Testis (tissue), 3 donors: ENCODE results near the gene ARAP1. TPM values are rescaled to one million over a fixed set of nuclear protein-coding genes. Genes with fewer than 3 reads are reported as not detected.

Experiments
- DNase-seq: peaks from one replicate; pipeline ENCODE4 v3.0.0-alpha.2; 2019
- H3K27ac ChIP-seq, 2 donors: fragments of 200-600 bp; sonication (generic); one replicate each; pipeline ENCODE4 v1.5.1; 2019
- H3K27me3 ChIP-seq: fragments of 200-600 bp; sonication (generic); one replicate; pipeline ENCODE4 v1.5.1; 2019
- H3K36me3 ChIP-seq: fragments of 200-600 bp; sonication (generic); one replicate; pipeline ENCODE4 v1.5.1; 2017; ENCODE audit warnings: low read depth; ENCODE audit errors: missing control alignments
- H3K4me1 ChIP-seq: fragments of 200-600 bp; sonication (generic); one replicate; pipeline ENCODE4 v1.5.1; 2019
- H3K4me3 ChIP-seq, 2 donors: fragments of 200-600 bp; sonication (generic); one replicate each; pipeline ENCODE4 v1.5.1; 2017 to 2019
- H3K9me3 ChIP-seq: fragments of 200-600 bp; sonication (generic); one replicate; pipeline ENCODE4 v1.5.1; 2017
- POLR2A ChIP-seq: fragments of 450-650 bp; IDR thresholded peaks from one replicate; pipeline ENCODE4 v1.6.1; 2017; ENCODE audit warnings: antibody characterized with exemption, mild to moderate bottlenecking, moderate library complexity
- WGBS, 2 donors: methylation state at CpG; one replicate each; pipeline ENCODE4 v1.1.5; 2018; 5-methylcytosine and 5-hydroxymethylcytosine counted together
- intact Hi-C: fragments of 100-400 bp; cut with DNase I; formaldehyde crosslinking; loops from one replicate; pipeline ENCODE4 v1.15.1; 2023; ENCODE audit warnings: low total_unique reads
- polyA plus RNA-seq: library from polyadenylated mRNA; stranded (reverse); fragments of 350-450 nt; fragmentation: Illumina TruSeq; extraction: RNeasy Lipid Tissue Mini Kit (QIAGEN cat#74804); gene quantifications from one replicate; pipeline ENCODE4 v1.2.3, GENCODE V29; 2014; ENCODE audit warnings: low read depth, low replicate concordance; ENCODE audit not compliant: insufficient read depth
- total RNA-seq, 2 donors: library from RNA; depleted of rRNA; stranded (reverse); fragments of >200 nt; gene quantifications; one replicate each; pipeline ENCODE4 v1.2.3, GENCODE V29; 2016
- TF ChIP-seq, protein P1 (sequence below), 3 experiments: fragments of 450-650 bp in 2 of 3; fragments of 200-600 bp in 1 of 3; sonication (generic) in 1 of 3; IDR thresholded peaks; one replicate each; pipeline ENCODE4 v1.5.1; 2016 to 2019; ENCODE audit warnings: antibody characterized with exemption in 3 of 3, mild to moderate bottlenecking in 2 of 3, moderate library complexity in 1 of 3

The ARAP1 gene
- total and polyA plus RNA-seq, 3 donors from 2014 or later, result 46.9 to 88.3 (median 65.2) TPM

DNA sequence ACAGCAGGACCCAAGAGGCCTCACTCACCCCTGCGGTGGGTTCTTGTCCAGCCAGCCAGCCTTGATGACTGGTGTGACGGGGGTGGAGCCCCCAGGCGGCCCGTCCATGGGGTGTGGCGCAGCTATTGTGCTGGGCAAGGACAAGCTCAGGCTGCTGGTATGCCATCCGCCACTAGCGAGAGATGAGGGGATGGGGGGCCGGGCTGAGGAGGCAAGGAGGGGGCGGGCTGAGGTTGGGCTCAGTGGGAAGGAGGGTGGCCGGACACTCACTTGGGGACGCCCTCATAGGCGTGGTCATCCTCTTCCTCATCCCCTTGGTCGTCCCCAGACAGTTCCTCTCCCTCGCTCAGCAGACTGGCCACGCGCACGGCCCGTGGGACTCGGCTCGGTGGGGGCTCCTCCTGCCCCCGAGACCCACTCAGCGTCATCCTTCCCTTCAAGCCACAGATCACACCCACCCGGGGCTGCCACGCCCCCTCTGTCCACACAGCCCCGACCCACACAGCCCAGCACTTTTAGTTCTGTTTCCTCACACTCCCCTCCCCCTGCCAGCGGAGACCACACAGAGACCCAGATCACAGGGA, 39.9 kb downstream of the ARAP1 start:
- TF ChIP-seq, protein P1, sequence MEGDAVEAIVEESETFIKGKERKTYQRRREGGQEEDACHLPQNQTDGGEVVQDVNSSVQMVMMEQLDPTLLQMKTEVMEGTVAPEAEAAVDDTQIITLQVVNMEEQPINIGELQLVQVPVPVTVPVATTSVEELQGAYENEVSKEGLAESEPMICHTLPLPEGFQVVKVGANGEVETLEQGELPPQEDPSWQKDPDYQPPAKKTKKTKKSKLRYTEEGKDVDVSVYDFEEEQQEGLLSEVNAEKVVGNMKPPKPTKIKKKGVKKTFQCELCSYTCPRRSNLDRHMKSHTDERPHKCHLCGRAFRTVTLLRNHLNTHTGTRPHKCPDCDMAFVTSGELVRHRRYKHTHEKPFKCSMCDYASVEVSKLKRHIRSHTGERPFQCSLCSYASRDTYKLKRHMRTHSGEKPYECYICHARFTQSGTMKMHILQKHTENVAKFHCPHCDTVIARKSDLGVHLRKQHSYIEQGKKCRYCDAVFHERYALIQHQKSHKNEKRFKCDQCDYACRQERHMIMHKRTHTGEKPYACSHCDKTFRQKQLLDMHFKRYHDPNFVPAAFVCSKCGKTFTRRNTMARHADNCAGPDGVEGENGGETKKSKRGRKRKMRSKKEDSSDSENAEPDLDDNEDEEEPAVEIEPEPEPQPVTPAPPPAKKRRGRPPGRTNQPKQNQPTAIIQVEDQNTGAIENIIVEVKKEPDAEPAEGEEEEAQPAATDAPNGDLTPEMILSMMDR (IDR thresholded peaks at IDR 0.05), result no peak
- no peak for TF ChIP-seq POLR2A
- intact Hi-C loops, result no loop called here
- no peaks in the 10 kb centered on the region for H3K4me1 ChIP-seq
- H3K36me3 ChIP-seq, result no peaks in the 10 kb centered on the region
- no peak overlapping the region for H3K27ac ChIP-seq
- no peaks in the 10 kb centered on the region for H3K27me3 ChIP-seq
- 59 to 65% methylated on average over 16 to 25 of the region's 26 CpGs for WGBS, 2 donors
- H3K4me3 ChIP-seq, result no peak overlapping the region
- DNase-seq, result peak; percentile 34
- no peaks in the 10 kb centered on the region for H3K9me3 ChIP-seq

DNA sequence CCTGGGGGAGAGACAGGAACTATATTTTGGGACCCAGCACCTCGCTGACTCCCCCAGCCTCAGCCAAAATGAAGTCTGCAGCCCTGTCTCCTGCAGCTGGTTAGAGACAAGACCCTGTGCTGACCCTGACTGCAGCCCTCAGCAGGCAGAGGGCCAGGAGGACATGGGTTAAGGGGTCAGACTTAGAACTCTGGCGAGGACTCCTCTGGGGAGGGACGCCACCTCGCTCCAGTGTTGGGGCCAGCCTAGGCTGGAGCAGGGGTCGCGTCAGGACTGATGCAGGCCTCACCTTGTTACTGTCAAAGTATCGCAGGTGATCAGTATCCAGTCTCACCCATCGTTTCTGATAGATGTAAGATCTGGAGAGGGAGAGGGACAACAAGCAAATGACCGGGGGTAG, 41.1 kb downstream of the ARAP1 start:
- no peaks in the 10 kb centered on the region for H3K9me3 ChIP-seq
- TF ChIP-seq POLR2A, result no peak
- TF ChIP-seq, protein P1 (IDR thresholded peaks at IDR 0.05), result no peak
- no peaks in the 10 kb centered on the region for H3K27me3 ChIP-seq
- intact Hi-C loops, result no loop called here
- no peaks in the 10 kb centered on the region for H3K4me1 ChIP-seq
- no peaks in the 10 kb centered on the region for H3K36me3 ChIP-seq
- 82 to 84% methylated on average over 9 of the region's 9 CpGs for WGBS, 2 donors
- H3K27ac ChIP-seq, result no peak overlapping the region
- no peak overlapping the region for H3K4me3 ChIP-seq
- DNase-seq, result no peak

DNA sequence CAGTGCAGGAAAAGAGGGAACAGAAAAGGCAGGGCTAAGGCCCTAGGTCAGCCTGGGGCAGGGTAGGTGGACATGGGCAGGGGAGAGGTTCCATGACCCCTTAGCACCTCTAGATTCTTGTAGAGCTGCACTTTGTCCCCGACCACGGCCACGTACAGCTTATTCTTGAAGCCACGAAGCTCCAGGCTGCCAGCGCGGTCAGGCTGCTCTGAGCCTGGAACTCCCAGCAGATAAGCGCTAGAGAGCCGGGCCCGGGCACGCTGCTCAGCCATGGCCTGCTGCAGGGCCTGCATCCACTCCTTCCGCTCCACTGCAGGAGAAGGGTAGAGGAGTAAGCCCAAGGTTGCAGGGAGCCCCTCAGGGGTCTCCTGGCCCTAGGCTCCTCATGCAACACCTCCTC, 41.9 kb downstream of the ARAP1 start:
- Histone ChIP-seq H3K9me3 (no peaks in the 10 kb centered on the region), H3K4me3 (no peak overlapping the region), H3K27ac (no peak overlapping the region), H3K36me3 (no peaks in the 10 kb centered on the region), H3K27me3 (no peaks in the 10 kb centered on the region), H3K4me1 (no peaks in the 10 kb centered on the region)
- no peak for TF ChIP-seq POLR2A
- TF ChIP-seq, protein P1 (IDR thresholded peaks at IDR 0.05), result no peak
- 92 to 95% methylated on average over 11 of the region's 11 CpGs for WGBS, 2 donors
- intact Hi-C loops, result no loop called here
- DNase-seq, result no peak

DNA sequence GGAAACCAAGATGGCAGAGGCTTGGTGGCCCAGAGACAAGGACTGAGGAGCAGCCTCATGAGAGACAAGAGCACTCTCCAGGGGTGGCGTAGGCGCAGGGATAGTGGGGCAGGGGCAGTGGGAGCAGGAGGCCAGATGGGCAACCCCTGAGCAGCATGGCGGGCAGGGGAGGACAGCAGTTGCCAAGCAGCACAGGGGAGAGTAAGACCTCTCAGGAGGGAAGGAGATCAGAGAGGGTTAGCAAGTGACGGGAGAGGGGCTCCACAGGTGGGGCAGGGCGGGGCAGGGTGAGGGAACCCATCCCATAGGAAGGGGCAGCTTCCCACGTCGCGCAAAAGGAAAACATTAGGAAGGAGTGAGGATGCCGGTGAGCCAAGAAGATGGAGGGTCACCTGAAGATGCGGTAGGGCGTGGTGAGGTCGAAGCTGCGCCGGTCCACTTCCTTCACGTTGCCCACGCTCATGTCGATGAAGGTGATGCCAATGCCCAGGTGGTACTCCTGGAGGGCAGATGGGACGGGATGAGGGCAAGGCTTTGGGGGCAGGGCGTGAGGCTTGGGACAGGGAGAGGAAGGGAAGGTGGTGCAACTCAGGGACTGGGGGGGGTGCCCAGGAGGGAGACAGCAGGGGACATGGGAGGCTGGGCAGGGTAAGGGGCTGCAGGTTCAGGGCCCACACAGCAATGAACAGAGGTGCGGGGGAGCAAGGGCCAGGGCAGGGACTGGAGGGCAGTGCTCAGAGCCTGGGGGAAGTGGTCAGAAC, 42.5 kb downstream of the ARAP1 start:
- DNase-seq, result no peak
- Histone ChIP-seq H3K9me3 (no peaks in the 10 kb centered on the region), H3K4me3 (no peak overlapping the region), H3K36me3 (no peaks in the 10 kb centered on the region), H3K27ac (no peak overlapping the region), H3K4me1 (no peaks in the 10 kb centered on the region), H3K27me3 (no peaks in the 10 kb centered on the region)
- no peak for TF ChIP-seq POLR2A
- TF ChIP-seq, protein P1 (IDR thresholded peaks at IDR 0.05), result no peak
- intact Hi-C loops, result no loop called here
- 97% methylated on average over 20 of the region's 20 CpGs for WGBS, 2 donors
